ENCODE data around the gene STUB1. TPM values are rescaled to one million over a fixed set of nuclear protein-coding genes. Genes with fewer than 3 reads are reported as not detected.

The STUB1 gene
- total RNA-seq, 2 experiments from 2014 or later: 72.4 to 85.5 TPM

DNA sequence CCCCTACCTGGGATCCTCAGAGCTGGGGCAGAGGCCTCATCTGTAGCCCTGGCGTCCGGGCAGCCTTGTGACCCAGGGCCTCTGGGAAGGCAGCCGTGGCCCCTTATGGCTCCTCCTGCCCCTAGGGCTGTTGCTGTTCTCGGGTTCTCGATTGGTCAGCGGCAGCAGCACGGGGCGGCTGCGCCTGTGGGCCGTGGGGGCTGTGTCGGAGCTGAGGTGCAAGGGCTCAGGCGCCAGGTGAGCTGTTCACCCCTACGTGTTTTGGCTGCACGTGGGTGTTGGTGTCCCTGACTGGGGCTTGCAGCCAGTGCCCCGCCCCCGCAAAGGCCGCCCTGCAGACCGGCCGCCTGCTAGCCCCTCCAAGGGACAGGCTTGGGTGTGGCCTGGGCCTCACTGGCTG is 18.1 kb upstream of the STUB1 start:
- BruUV-seq (replicated peaks): no TSS peak
- H3K27ac ChIP-seq (ENCODE audit: low read depth, low read length, poor library complexity, severe bottlenecking): no peak overlapping the region
- TF ChIP-seq, protein P1, sequence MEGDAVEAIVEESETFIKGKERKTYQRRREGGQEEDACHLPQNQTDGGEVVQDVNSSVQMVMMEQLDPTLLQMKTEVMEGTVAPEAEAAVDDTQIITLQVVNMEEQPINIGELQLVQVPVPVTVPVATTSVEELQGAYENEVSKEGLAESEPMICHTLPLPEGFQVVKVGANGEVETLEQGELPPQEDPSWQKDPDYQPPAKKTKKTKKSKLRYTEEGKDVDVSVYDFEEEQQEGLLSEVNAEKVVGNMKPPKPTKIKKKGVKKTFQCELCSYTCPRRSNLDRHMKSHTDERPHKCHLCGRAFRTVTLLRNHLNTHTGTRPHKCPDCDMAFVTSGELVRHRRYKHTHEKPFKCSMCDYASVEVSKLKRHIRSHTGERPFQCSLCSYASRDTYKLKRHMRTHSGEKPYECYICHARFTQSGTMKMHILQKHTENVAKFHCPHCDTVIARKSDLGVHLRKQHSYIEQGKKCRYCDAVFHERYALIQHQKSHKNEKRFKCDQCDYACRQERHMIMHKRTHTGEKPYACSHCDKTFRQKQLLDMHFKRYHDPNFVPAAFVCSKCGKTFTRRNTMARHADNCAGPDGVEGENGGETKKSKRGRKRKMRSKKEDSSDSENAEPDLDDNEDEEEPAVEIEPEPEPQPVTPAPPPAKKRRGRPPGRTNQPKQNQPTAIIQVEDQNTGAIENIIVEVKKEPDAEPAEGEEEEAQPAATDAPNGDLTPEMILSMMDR (conservative IDR thresholded peaks at IDR 0.05; ENCODE audit: low read length): no peak
- no peak for TF ChIP-seq EZH2phosphoT487 (IDR thresholded peaks at IDR 0.05; ENCODE audit: borderline replicate concordance, low read depth, low read length)
- H3K4me1 ChIP-seq (ENCODE audit: insufficient read depth, low read length, poor library complexity, severe bottlenecking): peaks cover 6% of the 10 kb centered on the region
- intact Hi-C loops (cut with micrococcal nuclease; ENCODE audit: unreplicated experiment): no loop called here
- H4K20me1 ChIP-seq (ENCODE audit: insufficient read depth, low read length): no peaks in the 10 kb centered on the region
- H3K36me3 ChIP-seq (ENCODE audit: insufficient read depth, low read length): peaks cover 31% of the 10 kb centered on the region; the same call in 1 of the 2 replicates
- POLR2A ChIA-PET: no interaction called here
- no peaks in the 10 kb centered on the region for H3K9me3 ChIP-seq (ENCODE audit: low read length)
- no peak overlapping the region for H3K4me2 ChIP-seq (ENCODE audit: low read length)
- DNase-seq (ENCODE audit: low spot score): no peak
- no peak overlapping the region for H3K4me3 ChIP-seq (ENCODE audit: low read depth, low read length, poor library complexity, severe bottlenecking)
- no peaks in the 10 kb centered on the region for H3K9me2 ChIP-seq (ENCODE audit: insufficient read depth, low read length)
- no peak overlapping the region for H2AFZ ChIP-seq (ENCODE audit: low read length)
- no peaks in the 10 kb centered on the region for H3K79me2 ChIP-seq (ENCODE audit: insufficient read depth, low read depth, low read length)
- CTCF ChIA-PET (ENCODE audit: unreplicated experiment): no interaction called here

DNA sequence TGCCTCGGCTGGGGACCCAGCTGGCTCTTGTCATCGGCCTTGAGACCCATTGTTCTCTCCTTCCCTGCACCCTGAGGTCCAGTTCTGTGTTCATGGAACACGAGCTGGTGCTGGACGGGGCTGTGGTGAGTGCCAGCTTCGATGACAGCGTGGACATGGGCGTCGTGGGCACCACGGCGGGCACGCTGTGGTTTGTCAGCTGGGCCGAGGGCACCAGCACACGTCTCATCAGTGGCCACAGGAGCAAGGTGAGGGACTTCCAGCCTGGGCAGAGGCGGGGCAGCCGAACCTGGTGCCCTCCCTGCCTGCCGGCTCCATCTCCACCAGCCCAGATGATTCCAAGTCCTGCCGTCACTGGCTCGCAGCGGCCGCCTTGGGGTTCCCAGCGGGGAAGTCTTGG is 17.6 kb upstream of the STUB1 start:
- intact Hi-C loops (cut with micrococcal nuclease; ENCODE audit: unreplicated experiment): no loop called here
- ChIA-PET POLR2A (no interaction called here), CTCF (ENCODE audit: unreplicated experiment) (no interaction called here)

DNA sequence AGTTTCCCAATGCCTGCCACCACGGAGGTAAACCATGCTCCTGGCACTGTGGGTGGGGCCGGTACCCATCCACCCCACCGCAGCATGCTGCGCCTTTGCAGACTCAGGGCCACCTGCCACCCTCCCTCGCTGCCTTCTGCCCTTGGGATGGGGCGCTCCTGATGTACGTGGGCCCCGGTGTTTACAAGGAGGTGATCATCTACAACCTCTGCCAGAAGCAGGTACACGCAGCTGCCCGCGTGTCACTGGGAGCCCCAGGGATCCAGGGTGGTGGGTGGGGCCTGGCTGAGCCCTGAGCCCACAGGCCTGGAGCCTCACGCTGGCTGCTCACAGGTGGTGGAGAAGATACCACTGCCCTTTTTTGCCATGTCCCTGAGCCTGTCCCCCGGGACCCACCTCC is 13.6 kb upstream of the STUB1 start:
- H4K20me1 ChIP-seq (ENCODE audit: insufficient read depth, low read length): no peaks in the 10 kb centered on the region
- peaks cover 30% of the 10 kb centered on the region for H3K36me3 ChIP-seq (ENCODE audit: insufficient read depth, low read length)
- TF ChIP-seq, protein P1 (conservative IDR thresholded peaks at IDR 0.05; ENCODE audit: low read length): no peak
- TF ChIP-seq EZH2phosphoT487 (IDR thresholded peaks at IDR 0.05; ENCODE audit: borderline replicate concordance, low read depth, low read length): no peak
- no peak overlapping the region for H3K4me2 ChIP-seq (ENCODE audit: low read length)
- intact Hi-C loops (cut with micrococcal nuclease; ENCODE audit: unreplicated experiment): no loop called here
- POLR2A ChIA-PET: no interaction called here
- H2AFZ ChIP-seq (ENCODE audit: low read length): no peak overlapping the region
- CTCF ChIA-PET (ENCODE audit: unreplicated experiment): no interaction called here
- H3K79me2 ChIP-seq (ENCODE audit: insufficient read depth, low read depth, low read length): peaks cover 12% of the 10 kb centered on the region; the same call in 1 of the 2 replicates
- no peaks in the 10 kb centered on the region for H3K9me3 ChIP-seq (ENCODE audit: low read length)
- no peaks in the 10 kb centered on the region for H3K9me2 ChIP-seq (ENCODE audit: insufficient read depth, low read length)
- BruUV-seq (replicated peaks): no TSS peak
- no peak for DNase-seq (ENCODE audit: low spot score)
- H3K4me3 ChIP-seq (ENCODE audit: low read depth, low read length, poor library complexity, severe bottlenecking): no peak overlapping the region
- H3K27ac ChIP-seq (ENCODE audit: low read depth, low read length, poor library complexity, severe bottlenecking): no peak overlapping the region
- H3K4me1 ChIP-seq (ENCODE audit: insufficient read depth, low read length, poor library complexity, severe bottlenecking): peaks cover 14% of the 10 kb centered on the region

More for the DNA sequence above, 17.6 kb upstream of the STUB1 start:
- H3K4me3 ChIP-seq (ENCODE audit: low read depth, low read length, poor library complexity, severe bottlenecking): no peak overlapping the region
- TF ChIP-seq EZH2phosphoT487 (IDR thresholded peaks at IDR 0.05; ENCODE audit: borderline replicate concordance, low read depth, low read length): no peak
- TF ChIP-seq, protein P1 (conservative IDR thresholded peaks at IDR 0.05; ENCODE audit: low read length): no peak
- H3K4me1 ChIP-seq (ENCODE audit: insufficient read depth, low read length, poor library complexity, severe bottlenecking): peaks cover 9% of the 10 kb centered on the region
- DNase-seq (ENCODE audit: low spot score): no peak
- no TSS peak for BruUV-seq (replicated peaks)
- peaks cover 28% of the 10 kb centered on the region; the same call in 1 of the 2 replicates for H3K36me3 ChIP-seq (ENCODE audit: insufficient read depth, low read length)
- H3K9me2 ChIP-seq (ENCODE audit: insufficient read depth, low read length): no peaks in the 10 kb centered on the region
- H4K20me1 ChIP-seq (ENCODE audit: insufficient read depth, low read length): no peaks in the 10 kb centered on the region
- H3K4me2 ChIP-seq (ENCODE audit: low read length): no peak overlapping the region
- H3K27ac ChIP-seq (ENCODE audit: low read depth, low read length, poor library complexity, severe bottlenecking): no peak overlapping the region
- no peaks in the 10 kb centered on the region for H3K9me3 ChIP-seq (ENCODE audit: low read length)
- H3K79me2 ChIP-seq (ENCODE audit: insufficient read depth, low read depth, low read length): no peaks in the 10 kb centered on the region
- no peak overlapping the region for H2AFZ ChIP-seq (ENCODE audit: low read length)

Measured in OCI-LY7 (cell line).